ENCODE results near the gene COL15A1. TPM values are rescaled to one million over a fixed set of nuclear protein-coding genes. Genes with fewer than 3 reads are reported as not detected.

The COL15A1 gene
- total RNA-seq, 1 experiment from 2014 or later, result not detected

DNA sequence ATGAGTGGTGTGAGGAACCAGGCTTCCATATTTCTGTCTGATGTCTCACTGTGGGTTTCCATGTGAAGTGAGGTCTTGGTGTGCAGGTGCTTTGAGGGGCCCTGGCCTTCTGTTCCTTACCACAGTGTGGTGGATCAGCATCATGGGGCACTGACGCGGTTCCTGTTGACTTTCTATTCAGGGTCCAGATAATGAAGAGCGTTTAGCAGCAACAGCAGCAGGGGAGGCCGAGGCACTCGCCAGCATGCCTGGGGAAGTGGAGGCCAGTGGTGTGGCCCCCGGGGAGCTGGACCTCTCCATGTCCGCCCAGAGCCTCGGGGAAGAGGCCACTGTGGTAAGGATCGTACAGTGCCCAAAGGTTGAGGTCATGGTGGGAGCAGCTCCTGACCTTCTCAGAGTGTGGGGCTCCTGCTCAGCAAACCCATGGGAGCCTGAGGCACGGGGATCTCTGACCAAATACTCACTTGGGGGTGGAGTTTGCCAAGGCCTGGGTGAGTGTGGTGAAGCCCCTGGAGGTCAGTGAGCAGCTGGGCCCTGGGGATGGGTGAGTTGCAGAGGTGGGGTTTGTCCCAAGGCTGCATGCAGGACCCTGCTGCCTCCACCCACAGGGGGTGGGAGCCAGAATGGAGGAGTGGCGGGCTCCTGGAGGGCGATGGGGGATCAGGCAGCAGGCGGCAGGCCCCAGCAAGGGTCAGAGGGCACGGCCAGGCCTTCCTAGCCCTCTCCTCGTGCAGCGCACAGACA is 61.2 kb downstream of the COL15A1 start:
- Histone ChIP-seq H4K8ac (replicated peaks; ENCODE audit: insufficient read length, low read depth, low read length) (no peak overlapping the region), H3K4me2 (ENCODE audit: insufficient read depth, insufficient read length, low read length) (no peak overlapping the region), H2BK15ac (ENCODE audit: low read depth, low read length) (no peak overlapping the region), H2AK5ac (ENCODE audit: insufficient read length, low read length) (no peak overlapping the region), H2BK12ac (ENCODE audit: insufficient read length, low read depth, low read length) (no peak overlapping the region), H3K27ac (ENCODE audit: insufficient read length, low read depth, low read length) (no peak overlapping the region), H3K9ac (ENCODE audit: extremely low read depth, insufficient read length, low read length) (no peak overlapping the region), H3K27me3 (ENCODE audit: insufficient read depth, low read length) (no peaks in the 10 kb centered on the region), H3K4me1 (ENCODE audit: insufficient read depth, low read length) (no peaks in the 10 kb centered on the region), H2BK120ac (ENCODE audit: low read depth, low read length, poor library complexity, severe bottlenecking) (no peak overlapping the region), H2AFZ (ENCODE audit: low read length) (no peak overlapping the region), H3K56ac (ENCODE audit: insufficient read length, low read depth, low read length) (no peak overlapping the region), H4K91ac (ENCODE audit: insufficient read length, low read depth, low read length) (no peak overlapping the region), H3K4ac (ENCODE audit: low read depth, low read length) (no peak overlapping the region), H3K14ac (ENCODE audit: insufficient read depth, low read length) (no peak overlapping the region), H2BK20ac (ENCODE audit: low read depth, low read length, poor library complexity, severe bottlenecking) (no peak overlapping the region), H4K20me1 (ENCODE audit: control insufficient read depth, insufficient read depth, insufficient read length) (no peaks in the 10 kb centered on the region), H3K79me2 (ENCODE audit: insufficient read depth, low read length) (no peaks in the 10 kb centered on the region), H2BK5ac (ENCODE audit: insufficient read length, low read length) (no peak overlapping the region), H3K79me1 (ENCODE audit: insufficient read depth, low read depth, low read length, poor library complexity, severe bottlenecking) (no peaks in the 10 kb centered on the region), H3T11ph (ENCODE audit: low read length) (no peak overlapping the region), H3K23me2 (ENCODE audit: insufficient read length, low read depth, low read length, poor library complexity, severe bottlenecking) (no peaks in the 10 kb centered on the region), H3K23ac (ENCODE audit: insufficient read length, low read depth, low read length) (no peak overlapping the region), H3K18ac (ENCODE audit: insufficient read length, low read depth, low read length) (no peak overlapping the region), H3K9me3 (ENCODE audit: control insufficient read depth, low read depth, low read length) (no peaks in the 10 kb centered on the region), H4K5ac (ENCODE audit: insufficient read length, low read depth, low read length) (no peak overlapping the region)
- peaks cover under 1 to 2% (median 1%) of the 10 kb centered on the region in 3 experiments; a peak in 6 of 7 replicates for H3K36me3 Mint-ChIP-seq (ENCODE audit: insufficient read depth in 1 of 3, low read depth in 3 of 3)
- peaks cover 20% of the 10 kb centered on the region in 2 experiments for H3K4me1 Mint-ChIP-seq
- H3K9me3 Mint-ChIP-seq, result peaks cover 20 to 22% of the 10 kb centered on the region in 2 experiments
- no peak overlapping the region for H3K4me3 Mint-ChIP-seq
- no CpG with 5 or more reads among the region's 16 CpGs for WGBS (ENCODE audit: extremely low coverage, insufficient read length, low lambda C conversion rate)
- H3K27me3 Mint-ChIP-seq (ENCODE audit: low read depth), result peaks cover 1% of the 10 kb centered on the region; the same call in 1 of the 2 replicates
- no peak for TF ChIP-seq CTCF (conservative IDR thresholded peaks at IDR 0.05)
- no peak for DNase-seq
- H3K27ac Mint-ChIP-seq, result peak overlapping the region in 1 of 3 experiments; percentile 63; a peak in 1 of 7 replicates
